NB4 (cell line): ENCODE data around the gene RASSF3.

Experiments used
- DNase-seq: peaks from one replicate; pipeline ENCODE4 v3.0.0; 2010; ENCODE audit warnings: low read depth
- H3K4me3 ChIP-seq: one replicate; pipeline ENCODE4 v1.5.1; 2011; ENCODE audit warnings: mild to moderate bottlenecking, low read depth, low read length, moderate library complexity
- MYC ChIP-seq: IDR thresholded peaks from 2 replicates; pipeline ENCODE4 v1.6.1; 2011; ENCODE audit warnings: low read depth, low read length
- POLR2A ChIP-seq: IDR thresholded peaks from 2 replicates; pipeline ENCODE4 v1.6.1; 2011; ENCODE audit warnings: mild to moderate bottlenecking; ENCODE audit not compliant: insufficient read length; ENCODE audit errors: extremely low read depth
- TF ChIP-seq, protein P1 (sequence below): IDR thresholded peaks from one replicate; pipeline ENCODE4 v1.5.1; 2012; ENCODE audit warnings: low read depth, low read length
- TF ChIP-seq, protein P2 (sequence below): IDR thresholded peaks from 2 replicates; pipeline ENCODE4 v1.6.1; 2011; ENCODE audit warnings: low read depth, low read length

The RASSF3 gene

DNA sequence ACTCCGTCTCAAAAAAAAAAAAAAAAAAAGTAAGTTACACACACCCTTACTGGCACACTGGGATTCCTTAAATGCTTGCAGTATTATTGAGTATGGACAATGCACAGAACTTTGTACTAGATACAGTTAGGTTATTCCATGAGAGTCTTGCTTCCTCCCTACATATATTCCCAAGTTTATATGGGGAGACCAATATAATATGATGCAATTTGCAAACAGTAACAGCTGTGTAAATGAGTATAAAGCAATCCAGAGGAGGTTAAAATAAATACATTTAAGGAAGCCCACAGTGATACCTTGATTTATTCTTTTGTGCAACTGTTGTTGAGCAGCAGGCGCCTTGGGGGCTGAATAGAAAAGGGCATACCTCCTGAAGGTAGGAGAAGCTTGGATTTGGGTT, 26.6 kb downstream of the RASSF3 start:
- TF ChIP-seq POLR2A: no peak
- H3K4me3 ChIP-seq: no peak overlapping the region
- no peak for DNase-seq

DNA sequence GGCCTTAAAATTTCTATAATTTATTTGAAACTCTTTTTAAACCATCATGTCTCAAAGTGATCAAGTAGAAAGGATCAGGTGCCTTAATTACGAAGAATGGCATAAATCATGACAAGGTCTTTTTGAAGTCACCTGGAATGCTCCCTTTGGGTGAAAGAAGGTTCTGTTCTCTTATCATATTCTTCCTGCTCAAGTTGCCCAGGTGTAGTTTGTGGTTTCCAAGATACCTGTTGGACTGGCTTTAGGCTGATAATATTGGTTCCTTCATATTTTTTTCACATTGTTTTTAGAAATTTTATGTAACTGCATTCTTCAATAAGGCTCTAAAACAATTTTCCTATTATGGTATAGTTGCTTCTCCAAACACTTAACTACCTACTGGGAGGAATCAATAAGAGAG, 29.2 kb downstream of the RASSF3 start:
- TF ChIP-seq POLR2A: no peak
- TF ChIP-seq, protein P1, sequence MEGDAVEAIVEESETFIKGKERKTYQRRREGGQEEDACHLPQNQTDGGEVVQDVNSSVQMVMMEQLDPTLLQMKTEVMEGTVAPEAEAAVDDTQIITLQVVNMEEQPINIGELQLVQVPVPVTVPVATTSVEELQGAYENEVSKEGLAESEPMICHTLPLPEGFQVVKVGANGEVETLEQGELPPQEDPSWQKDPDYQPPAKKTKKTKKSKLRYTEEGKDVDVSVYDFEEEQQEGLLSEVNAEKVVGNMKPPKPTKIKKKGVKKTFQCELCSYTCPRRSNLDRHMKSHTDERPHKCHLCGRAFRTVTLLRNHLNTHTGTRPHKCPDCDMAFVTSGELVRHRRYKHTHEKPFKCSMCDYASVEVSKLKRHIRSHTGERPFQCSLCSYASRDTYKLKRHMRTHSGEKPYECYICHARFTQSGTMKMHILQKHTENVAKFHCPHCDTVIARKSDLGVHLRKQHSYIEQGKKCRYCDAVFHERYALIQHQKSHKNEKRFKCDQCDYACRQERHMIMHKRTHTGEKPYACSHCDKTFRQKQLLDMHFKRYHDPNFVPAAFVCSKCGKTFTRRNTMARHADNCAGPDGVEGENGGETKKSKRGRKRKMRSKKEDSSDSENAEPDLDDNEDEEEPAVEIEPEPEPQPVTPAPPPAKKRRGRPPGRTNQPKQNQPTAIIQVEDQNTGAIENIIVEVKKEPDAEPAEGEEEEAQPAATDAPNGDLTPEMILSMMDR: no peak
- TF ChIP-seq MYC: no peak
- TF ChIP-seq, protein P2, sequence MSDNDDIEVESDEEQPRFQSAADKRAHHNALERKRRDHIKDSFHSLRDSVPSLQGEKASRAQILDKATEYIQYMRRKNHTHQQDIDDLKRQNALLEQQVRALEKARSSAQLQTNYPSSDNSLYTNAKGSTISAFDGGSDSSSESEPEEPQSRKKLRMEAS: no peak
- no peak for DNase-seq

DNA sequence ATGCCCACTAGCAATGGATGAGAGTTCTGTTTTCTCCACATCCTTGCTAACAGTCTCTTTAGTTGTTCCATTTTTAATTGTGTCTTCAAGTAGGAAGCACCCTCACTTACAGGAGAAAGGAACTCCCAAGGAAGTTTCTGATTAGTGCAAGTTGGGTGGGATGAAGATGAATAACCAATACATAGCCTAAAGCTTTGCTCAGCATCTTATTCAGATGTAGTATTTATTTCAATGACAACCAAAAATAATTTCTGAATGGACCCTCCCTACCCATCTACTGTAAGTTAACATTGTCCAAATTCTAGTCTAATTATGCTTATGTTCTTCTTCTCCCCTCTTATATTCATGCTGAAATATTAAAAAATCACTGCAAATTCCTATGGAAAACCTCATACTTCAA, 36.0 kb downstream of the RASSF3 start:
- DNase-seq: no peak
- no peak for TF ChIP-seq MYC
- no peak for TF ChIP-seq POLR2A
- TF ChIP-seq, protein P1: no peak
- TF ChIP-seq, protein P2: no peak
- no peak overlapping the region for H3K4me3 ChIP-seq

More for the DNA sequence above, 29.2 kb downstream of the RASSF3 start:
- H3K4me3 ChIP-seq: no peak overlapping the region

DNA sequence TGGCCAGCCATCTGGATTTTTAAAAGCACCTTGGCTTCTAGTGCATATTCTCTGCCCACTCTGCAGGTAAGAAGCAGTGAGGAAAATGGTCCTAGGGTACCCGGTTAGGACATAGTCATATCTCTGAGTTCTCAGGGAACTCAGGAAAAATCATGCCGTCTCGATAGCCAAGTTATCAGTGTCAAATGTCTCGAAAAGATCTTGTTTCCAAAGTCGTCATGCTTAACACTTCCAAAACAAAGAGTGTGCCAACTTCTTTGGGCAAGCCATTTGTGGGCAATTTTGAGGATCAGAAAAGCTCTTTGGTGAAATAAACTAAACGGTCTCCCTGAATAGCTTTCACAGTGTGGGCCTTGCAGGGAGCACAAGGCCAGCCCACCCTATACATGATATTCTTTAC, 39.2 kb downstream of the RASSF3 start:
- H3K4me3 ChIP-seq: no peak overlapping the region
- no peak for TF ChIP-seq MYC
- TF ChIP-seq, protein P2: no peak
- no peak for TF ChIP-seq POLR2A
- TF ChIP-seq, protein P1: no peak
- no peak for DNase-seq

DNA sequence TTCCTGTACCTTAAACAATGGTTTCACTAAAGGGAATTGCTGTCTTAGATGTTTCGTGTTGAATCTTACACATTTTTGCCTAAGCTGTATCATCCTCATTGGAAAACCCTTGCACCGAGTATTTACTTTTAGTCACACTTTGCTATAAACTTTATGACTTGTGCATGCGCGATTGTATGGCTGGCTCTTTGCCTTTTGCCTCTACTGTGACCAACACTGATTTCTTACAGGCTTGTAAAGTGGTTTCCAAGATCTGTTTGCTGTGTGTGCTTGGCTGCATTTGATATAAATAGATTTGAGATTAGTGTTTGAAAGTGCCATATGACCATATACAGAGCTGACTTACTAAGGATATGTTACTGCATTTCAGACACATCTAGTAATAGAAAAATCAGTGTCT, 40.5 kb downstream of the RASSF3 start:
- no peak for TF ChIP-seq POLR2A
- TF ChIP-seq, protein P2: no peak
- TF ChIP-seq, protein P1: no peak
- DNase-seq: no peak
- no peak overlapping the region for H3K4me3 ChIP-seq

DNA sequence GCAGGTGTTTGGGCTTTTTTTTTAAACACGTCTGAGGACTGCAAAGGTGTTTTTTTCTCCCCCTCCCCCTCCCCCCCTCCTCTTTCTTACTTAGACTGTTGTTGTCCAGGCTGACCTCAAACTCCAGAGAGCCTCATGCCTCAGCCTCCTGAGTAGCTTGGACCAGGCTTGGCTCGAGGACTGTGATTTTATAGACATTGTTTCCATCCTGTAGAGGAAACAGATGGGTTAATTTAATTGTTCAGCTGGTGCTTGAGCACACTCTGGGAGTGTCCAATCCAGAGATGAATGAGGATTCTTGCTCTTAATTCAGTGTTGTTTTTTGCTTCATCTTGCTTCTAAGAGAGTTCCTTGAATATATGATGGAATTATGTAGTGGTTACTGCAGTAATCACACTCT, 42.1 kb downstream of the RASSF3 start:
- no peak for TF ChIP-seq POLR2A
- TF ChIP-seq, protein P1: no peak
- no peak for TF ChIP-seq MYC
- TF ChIP-seq, protein P2: no peak
- H3K4me3 ChIP-seq: no peak overlapping the region
- DNase-seq: no peak
